Measurements from ENCODE around the gene POR.

POR gene

DNA sequence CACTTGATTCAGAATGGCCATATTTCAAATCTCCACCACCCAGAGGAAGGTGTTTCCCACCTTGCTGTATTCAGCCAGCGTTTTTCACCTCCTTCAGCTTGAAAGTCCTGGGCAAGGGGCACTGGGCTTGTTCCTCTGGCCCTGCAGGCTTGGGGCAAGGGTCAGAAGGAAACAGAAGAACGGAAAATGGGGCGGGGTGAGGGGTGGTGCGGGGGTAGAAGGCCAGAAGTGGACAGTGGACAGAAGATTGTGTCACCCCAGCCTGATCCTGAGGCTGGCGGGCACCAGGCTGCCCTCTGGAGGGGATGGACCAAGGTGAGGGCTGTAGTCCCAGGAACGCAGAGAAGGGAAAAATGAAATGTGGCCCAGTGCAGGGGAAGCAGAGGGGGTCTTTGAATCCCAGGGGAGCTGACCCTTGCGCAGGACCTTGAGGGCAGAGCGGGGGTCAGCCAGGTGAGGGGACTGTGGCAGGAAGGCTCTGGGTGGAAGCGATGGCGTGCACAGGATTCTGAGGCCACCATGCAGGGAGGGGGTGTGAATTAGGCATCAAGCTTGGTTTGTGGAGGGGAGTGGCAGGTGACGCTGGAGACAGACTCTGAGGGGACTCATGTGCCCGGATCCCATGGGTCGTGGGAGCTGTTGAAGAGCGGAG is 56.5 kb downstream of the POR start:
- DNase-seq (ENCODE audit: low read depth in 4 of 4, low spot score in 1 of 4): no peak

GRCh38 chr7:75971961-75972763 is 57.2 kb downstream of the POR start:
- no peak for DNase-seq (ENCODE audit: low read depth in 4 of 4, low spot score in 1 of 4)

GRCh38 chr7:75977743-75978142 is 62.8 kb downstream of the POR start:
- DNase-seq (ENCODE audit: low read depth in 4 of 4, low spot score in 1 of 4): no peak

- DNase-seq (ENCODE audit: low read depth in 4 of 4, low spot score in 1 of 4): no peak
These were observed 64.9 kb downstream of the POR start for GRCh38 chr7:75979759-75980429.

DNA sequence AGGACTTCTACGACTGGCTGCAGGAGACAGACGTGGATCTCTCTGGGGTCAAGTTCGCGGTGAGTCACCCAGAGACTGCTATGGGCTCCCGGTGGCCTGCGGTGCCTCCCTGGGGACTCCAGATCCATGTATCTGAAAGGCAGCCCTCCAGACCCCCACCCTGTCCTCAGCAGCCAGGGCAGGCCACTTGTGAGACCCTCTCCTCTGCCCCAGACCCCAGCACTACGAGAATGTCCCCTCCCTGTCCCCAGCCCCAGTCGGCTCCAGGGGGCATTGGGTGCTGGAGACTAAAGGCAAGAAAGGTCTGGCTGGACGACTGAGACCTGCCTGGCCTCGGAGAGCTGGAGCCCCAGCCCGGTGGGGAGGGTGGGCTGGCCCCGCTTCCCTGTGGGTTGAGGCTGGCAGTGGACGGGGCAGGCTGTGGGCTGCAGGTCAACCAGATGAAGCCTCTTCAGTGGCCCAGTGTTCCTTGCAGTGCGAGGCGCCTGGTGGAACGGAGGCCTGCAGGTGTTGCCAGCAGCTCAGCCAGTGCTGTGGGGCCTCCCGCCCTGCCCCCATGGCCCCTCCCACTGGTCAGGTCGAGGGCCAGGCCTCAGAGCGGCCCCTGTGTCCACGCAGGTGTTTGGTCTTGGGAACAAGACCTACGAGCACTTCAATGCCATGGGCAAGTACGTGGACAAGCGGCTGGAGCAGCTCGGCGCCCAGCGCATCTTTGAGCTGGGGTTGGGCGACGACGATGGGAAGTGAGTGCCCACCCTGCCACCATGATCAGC is 65.7 kb downstream of the POR start:
- DNase-seq (ENCODE audit: low read depth in 4 of 4, low spot score in 1 of 4): no peak

DNA sequence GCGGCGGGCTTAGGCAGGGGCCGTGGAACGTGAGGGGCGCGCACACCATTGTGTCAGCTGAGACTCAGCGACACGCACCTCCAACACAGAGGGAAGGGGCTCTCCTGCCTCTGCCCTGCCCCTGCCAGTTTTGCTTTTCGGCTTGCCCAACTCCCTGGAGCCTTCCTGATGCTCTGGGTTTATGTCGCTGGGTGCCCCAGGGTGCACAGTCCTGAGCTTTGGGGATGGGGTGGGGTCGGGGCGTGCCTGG is 66.2 kb downstream of the POR start:
- no peak for DNase-seq (ENCODE audit: low read depth in 4 of 4, low spot score in 1 of 4)

DNA sequence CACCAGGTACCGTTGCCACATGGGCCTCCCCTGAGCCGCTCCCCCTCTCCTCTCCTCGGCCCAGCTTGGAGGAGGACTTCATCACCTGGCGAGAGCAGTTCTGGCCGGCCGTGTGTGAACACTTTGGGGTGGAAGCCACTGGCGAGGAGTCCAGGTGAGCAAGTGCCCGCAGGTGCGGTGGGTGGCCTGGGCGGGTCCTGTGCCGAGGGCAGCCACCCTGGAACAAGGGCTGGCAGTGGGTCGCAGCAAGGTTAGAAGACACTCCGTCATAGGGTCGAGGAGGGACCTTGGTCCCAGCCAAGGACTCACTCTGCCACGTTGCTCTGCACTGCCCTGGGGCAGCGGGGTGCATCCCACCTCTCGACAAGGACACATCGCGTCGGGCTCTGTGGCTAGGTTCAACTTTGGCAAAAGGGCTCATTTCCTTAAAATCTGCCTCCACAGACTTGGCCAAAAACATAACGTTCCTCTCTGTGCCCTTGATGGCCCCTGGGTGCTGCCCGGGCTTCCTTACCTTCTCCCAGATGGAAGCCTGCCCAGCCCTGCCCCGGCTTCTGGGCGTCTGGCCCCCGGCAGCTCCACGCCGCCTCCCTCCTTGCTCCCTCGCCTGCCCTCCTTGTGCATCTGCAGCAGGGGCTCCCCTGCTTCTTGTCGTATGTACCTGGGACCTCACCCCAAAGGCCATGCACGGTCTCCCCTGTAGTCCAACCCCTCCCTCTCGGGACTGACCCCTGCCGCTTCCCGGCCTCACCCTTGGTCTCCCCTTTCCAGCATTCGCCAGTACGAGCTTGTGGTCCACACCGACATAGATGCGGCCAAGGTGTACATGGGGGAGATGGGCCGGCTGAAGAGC is 66.7 kb downstream of the POR start:
- DNase-seq (ENCODE audit: low read depth in 4 of 4, low spot score in 1 of 4): no peak

DNA sequence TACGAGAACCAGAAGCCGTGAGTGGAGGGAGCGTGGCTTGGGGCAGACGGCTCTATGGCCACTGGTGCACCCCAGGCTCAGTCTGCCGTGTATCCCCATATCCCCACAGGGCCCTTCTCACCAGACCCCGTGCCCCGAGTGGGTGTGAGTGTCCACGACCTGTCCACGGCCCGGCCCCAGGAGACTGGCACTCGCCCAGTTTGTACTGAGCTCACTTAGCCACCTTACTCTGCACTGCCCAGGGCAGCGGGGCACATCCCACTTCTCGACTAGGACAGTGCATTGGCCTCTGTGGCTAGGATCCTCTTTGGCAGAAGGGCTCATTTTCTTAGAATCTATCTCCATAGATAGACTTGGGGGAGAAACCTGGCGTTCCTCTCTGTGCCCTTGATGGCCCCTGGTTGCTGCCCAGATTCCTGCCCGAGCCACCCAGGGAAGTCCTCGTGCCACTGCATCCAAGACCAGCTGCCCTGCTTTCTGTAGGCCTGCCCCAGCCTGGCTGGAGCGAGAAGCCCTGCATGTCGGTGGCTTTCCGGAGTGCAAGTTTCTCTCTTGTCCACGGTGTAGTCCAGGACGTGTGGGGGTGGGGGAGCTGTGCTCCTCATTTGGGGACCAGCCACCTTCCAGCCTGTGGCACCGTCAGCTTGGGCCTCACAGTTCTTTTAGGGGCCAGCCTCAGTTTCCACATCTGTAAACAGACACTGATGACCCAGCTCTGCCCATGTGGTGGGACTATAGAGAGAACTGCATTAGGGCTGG is 67.5 kb downstream of the POR start:
- DNase-seq (ENCODE audit: low read depth in 4 of 4, low spot score in 1 of 4): no peak

GRCh38 chr7:75983471-75984129 is 68.6 kb downstream of the POR start:
- no peak for DNase-seq (ENCODE audit: low read depth in 4 of 4, low spot score in 1 of 4)

DNA sequence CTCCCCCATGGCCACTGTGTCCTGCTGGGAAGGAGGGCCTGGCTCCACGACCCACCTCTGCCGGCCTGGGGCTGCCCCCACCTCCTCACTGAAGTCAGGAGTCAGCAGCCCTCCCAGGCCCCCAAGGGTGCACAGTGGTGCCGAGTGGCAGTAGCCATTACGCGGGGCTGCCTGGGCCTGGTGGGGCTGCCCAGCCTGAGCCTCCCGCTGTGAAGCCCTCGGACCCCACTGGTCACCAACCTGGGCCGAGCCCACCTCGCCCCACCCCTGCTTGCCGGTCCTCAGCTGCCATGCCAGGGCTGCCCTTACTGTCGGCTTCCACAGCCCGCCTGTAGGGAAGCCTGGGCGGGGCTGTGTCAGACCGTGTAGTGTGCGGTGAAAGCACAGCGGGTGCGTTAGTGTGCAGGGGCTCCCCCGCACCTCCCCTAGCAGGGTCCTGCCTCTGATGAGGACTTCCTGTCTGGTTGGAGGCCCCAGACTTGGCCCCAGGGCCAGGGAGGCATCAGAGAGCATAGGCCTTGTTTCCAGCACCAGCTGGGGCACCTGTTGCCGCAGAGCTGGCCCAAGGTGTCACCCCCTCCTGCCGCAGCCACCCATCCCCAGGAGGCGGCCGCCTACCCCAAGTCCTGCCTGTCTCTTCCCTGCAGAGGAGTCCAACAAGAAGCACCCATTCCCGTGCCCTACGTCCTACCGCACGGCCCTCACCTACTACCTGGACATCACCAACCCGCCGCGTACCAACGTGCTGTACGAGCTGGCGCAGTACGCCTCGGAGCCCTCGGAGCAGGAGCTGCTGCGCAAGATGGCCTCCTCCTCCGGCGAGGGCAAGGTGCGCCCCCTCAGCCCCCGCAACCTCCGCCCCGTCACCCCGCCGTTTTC is 69.4 kb downstream of the POR start:
- no peak for DNase-seq (ENCODE audit: low read depth in 4 of 4, low spot score in 1 of 4)

- no peak for DNase-seq (ENCODE audit: low read depth in 4 of 4, low spot score in 1 of 4)
These were observed 70.1 kb downstream of the POR start for GRCh38 chr7:75985009-75985517.

GRCh38 chr7:75985518-75986146 is 70.7 kb downstream of the POR start:
- no peak for DNase-seq (ENCODE audit: low read depth in 4 of 4, low spot score in 1 of 4)

DNA sequence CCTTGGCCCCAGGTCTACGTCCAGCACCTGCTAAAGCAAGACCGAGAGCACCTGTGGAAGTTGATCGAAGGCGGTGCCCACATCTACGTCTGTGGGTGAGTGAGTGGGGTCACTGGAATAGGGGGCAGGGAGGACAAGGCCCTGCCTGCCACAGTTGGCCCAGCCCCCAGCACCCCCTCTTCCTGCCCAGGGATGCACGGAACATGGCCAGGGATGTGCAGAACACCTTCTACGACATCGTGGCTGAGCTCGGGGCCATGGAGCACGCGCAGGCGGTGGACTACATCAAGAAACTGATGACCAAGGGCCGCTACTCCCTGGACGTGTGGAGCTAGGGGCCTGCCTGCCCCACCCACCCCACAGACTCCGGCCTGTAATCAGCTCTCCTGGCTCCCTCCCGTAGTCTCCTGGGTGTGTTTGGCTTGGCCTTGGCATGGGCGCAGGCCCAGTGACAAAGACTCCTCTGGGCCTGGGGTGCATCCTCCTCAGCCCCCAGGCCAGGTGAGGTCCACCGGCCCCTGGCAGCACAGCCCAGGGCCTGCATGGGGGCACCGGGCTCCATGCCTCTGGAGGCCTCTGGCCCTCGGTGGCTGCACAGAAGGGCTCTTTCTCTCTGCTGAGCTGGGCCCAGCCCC is 71.3 kb downstream of the POR start:
- no peak for DNase-seq (ENCODE audit: low read depth in 4 of 4, low spot score in 1 of 4)

GRCh38 chr7:75987026-75987804 is 72.3 kb downstream of the POR start:
- DNase-seq (ENCODE audit: low read depth in 4 of 4, low spot score in 1 of 4): no peak

- DNase-seq (ENCODE audit: low read depth in 4 of 4, low spot score in 1 of 4): no peak
These were observed 73.0 kb downstream of the POR start for GRCh38 chr7:75987805-75988567.
